ENCODE data around the gene SEPTIN5.
A peak's percentile ranks its signal among the peaks of the same experiment; 100 is the strongest.
"Not testable (repeated sequence)": the region's sequence is repeated elsewhere in the genome, so short reads cannot be mapped to it uniquely, and the experiment has no call there.

Gene SEPTIN5

GRCh38 chr22:19680911-19681862 lies 33.1 kb upstream of the SEPTIN5 start:
- peak; percentile 50 for DNase-seq (ENCODE audit: low spot score)

- DNase-seq (ENCODE audit: low spot score): no peak
These were observed 32.4 kb upstream of the SEPTIN5 start for GRCh38 chr22:19681863-19682245.

GRCh38 chr22:19686946-19687345 lies 27.4 kb upstream of the SEPTIN5 start:
- DNase-seq (ENCODE audit: low spot score): no peak

- no peak for DNase-seq (ENCODE audit: low spot score)
These were observed 26.6 kb upstream of the SEPTIN5 start for GRCh38 chr22:19687561-19688300.

GRCh38 chr22:19688301-19689290 lies 25.7 kb upstream of the SEPTIN5 start:
- no peak for DNase-seq (ENCODE audit: low spot score)

GRCh38 chr22:19689408-19689807 lies 24.9 kb upstream of the SEPTIN5 start:
- DNase-seq (ENCODE audit: low spot score): no peak

- DNase-seq (ENCODE audit: low spot score): no peak
These were observed 23.1 kb upstream of the SEPTIN5 start for GRCh38 chr22:19691007-19691720.

GRCh38 chr22:19691721-19692341 lies 22.5 kb upstream of the SEPTIN5 start:
- peak; percentile 75 for DNase-seq (ENCODE audit: low spot score)

- DNase-seq (ENCODE audit: low spot score): no peak
These were observed 20.7 kb upstream of the SEPTIN5 start for GRCh38 chr22:19693581-19693980.

- DNase-seq (ENCODE audit: low spot score): no peak
These were observed 20.2 kb upstream of the SEPTIN5 start for GRCh38 chr22:19693981-19694670.

- DNase-seq (ENCODE audit: low spot score): no peak
These were observed 19.6 kb upstream of the SEPTIN5 start for GRCh38 chr22:19694696-19695095.

GRCh38 chr22:19696504-19697276 lies 17.6 kb upstream of the SEPTIN5 start:
- no peak for DNase-seq (ENCODE audit: low spot score)

GRCh38 chr22:19697871-19698270 lies 16.4 kb upstream of the SEPTIN5 start:
- DNase-seq (ENCODE audit: low spot score): not testable (repeated sequence)

- no peak for DNase-seq (ENCODE audit: low spot score)
These were observed 13.4 kb upstream of the SEPTIN5 start for GRCh38 chr22:19700790-19701419.

GRCh38 chr22:19701420-19702145 lies 12.7 kb upstream of the SEPTIN5 start:
- no peak for DNase-seq (ENCODE audit: low spot score)

- no peak for DNase-seq (ENCODE audit: low spot score)
These were observed 10.4 kb upstream of the SEPTIN5 start for GRCh38 chr22:19703869-19704268.

GRCh38 chr22:19704355-19705015 lies 9.8 kb upstream of the SEPTIN5 start:
- DNase-seq (ENCODE audit: low spot score): no peak
